ENCODE data around the gene RCAN1. TPM values are rescaled to one million over a fixed set of nuclear protein-coding genes. Genes with fewer than 3 reads are reported as not detected.

RCAN1 gene
- total and polyA plus RNA-seq, 2 of the 4 experiments (the other 2 are of a cell fraction): 53.5 to 175 TPM

GRCh38 chr21:34599534-34600101 is 15.3 kb downstream of the RCAN1 start:
- ATAC-seq (ENCODE audit: low read depth): no peak
- H4K20me1 ChIP-seq (ENCODE audit: insufficient read depth, low read length): peaks cover 3% of the 10 kb centered on the region; the same call in 1 of the 2 replicates
- ChIA-PET CTCF (no interaction called here), POLR2A (ENCODE audit: unreplicated experiment) (no interaction called here)
- no peak overlapping the region; the same call in 1 of the 2 replicates for H4K91ac ChIP-seq (ENCODE audit: insufficient read depth, low read depth, low read length)
- no peak overlapping the region for H3K27ac ChIP-seq (ENCODE audit: insufficient read depth, low read length)
- no peak overlapping the region for H3K4ac ChIP-seq (ENCODE audit: low read depth, low read length)
- in situ Hi-C loops (cut with MboI; ENCODE audit: low sequenced_read_pairs) (loop anchor here (25.0 kb wide), 1 partner anchor 687 kb away; the partner anchor contains the start of gene ATP5PO), intact Hi-C loops (cut with micrococcal nuclease) (loop anchor here (5.0 kb wide), 1 partner anchor 72 kb away; no protein-coding TSS in a partner anchor), dilution Hi-C loops (cut with HindIII; ENCODE audit: low sequenced_read_pairs, unreplicated experiment) (no loop called here)
- no peak overlapping the region for H4K5ac ChIP-seq (ENCODE audit: low read depth, low read length)
- no peak overlapping the region for H3K56ac ChIP-seq (ENCODE audit: extremely low read depth, insufficient read depth, low read length)
- H3K27me3 ChIP-seq (ENCODE audit: control insufficient read depth, insufficient read depth, low read length): no peaks in the 10 kb centered on the region
- H3K9ac ChIP-seq (ENCODE audit: low read depth, low read length): no peak overlapping the region
- H2AK5ac ChIP-seq (ENCODE audit: low read depth, low read length): no peak overlapping the region
- no TSS peak for BruUV-seq (replicated peaks)
- no peak overlapping the region for H3K18ac ChIP-seq (ENCODE audit: low read depth, low read length)
- H3K4me3 ChIP-seq (ENCODE audit: insufficient read depth, low read depth, low read length): no peak overlapping the region
- no peak overlapping the region for H4K8ac ChIP-seq (ENCODE audit: low read depth in 2 of 2, low read length in 2 of 2)
- no peak overlapping the region for H3K14ac ChIP-seq (replicated peaks; ENCODE audit: low read depth, low read length)
- peaks cover 13 to 18% of the 10 kb centered on the region in 2 experiments; a peak in 3 of 4 replicates for H3K79me1 ChIP-seq (ENCODE audit: low read depth in 1 of 2, low read length in 2 of 2)
- no peak for DNase-seq
- H3K36me3 ChIP-seq (ENCODE audit: control insufficient read depth, insufficient read depth, low read length): no peaks in the 10 kb centered on the region
- no peak overlapping the region for H2BK15ac ChIP-seq (ENCODE audit: low read depth, low read length)
- TF ChIP-seq MAFK (IDR thresholded peaks at IDR 0.05; ENCODE audit: low read depth, low read length) (0 out of 2 replicates have a peak, but pooled peaks have one; percentile 3), BHLHE40 (IDR thresholded peaks at IDR 0.05; ENCODE audit: low read depth, low read length) (no peak), CHD1 (IDR thresholded peaks at IDR 0.05; ENCODE audit: low read depth, low read length) (no peak)
- no peak overlapping the region for H2AFZ ChIP-seq (replicated peaks; ENCODE audit: low read length, poor library complexity)
- H3K23ac ChIP-seq (ENCODE audit: low read depth, low read length): no peak overlapping the region
- no CpG with 5 or more reads among the region's 7 CpGs for WGBS, 2 experiments (ENCODE audit: extremely low coverage in 2 of 2, insufficient read length in 1 of 2)
- no peak overlapping the region for H2BK20ac ChIP-seq (ENCODE audit: low read depth, low read length)
- H2BK120ac ChIP-seq (ENCODE audit: low read depth, low read length): no peak overlapping the region
- H3K4me1 ChIP-seq (ENCODE audit: control insufficient read depth, insufficient read depth, low read length): peaks cover 2% of the 10 kb centered on the region; the same call in 1 of the 2 replicates
- no peak overlapping the region for H2AK9ac ChIP-seq (replicated peaks; ENCODE audit: low read depth, low read length, poor library complexity)
- H3K4me2 ChIP-seq (ENCODE audit: low read depth, low read length): no peak overlapping the region
- no peaks in the 10 kb centered on the region for H3K9me3 ChIP-seq (ENCODE audit: control insufficient read depth, insufficient read depth, low read length)
- no peak overlapping the region for H2BK5ac ChIP-seq (ENCODE audit: low read depth, low read length, poor library complexity, severe bottlenecking)
- peaks cover 3% of the 10 kb centered on the region; the same call in 1 of the 2 replicates for H3K9me1 ChIP-seq (ENCODE audit: insufficient read depth, low read length)

Data from IMR-90 (cell line).